Erythroblast (primary cell): ENCODE measurements around the gene MGLL.

Source experiments
- GATA1 ChIP-seq: IDR thresholded peaks from 2 replicates; pipeline ENCODE4 v1.6.1; 2011; ENCODE audit warnings: low read depth, mild to moderate bottlenecking, control low read depth, low read length, moderate library complexity
- POLR2A ChIP-seq: IDR thresholded peaks from 2 replicates; pipeline ENCODE4 v1.6.1; 2011; ENCODE audit warnings: mild to moderate bottlenecking, low read length

GRCh38 chr3:127656906-127657305 is 165.4 kb downstream of the MGLL start:
- TF ChIP-seq POLR2A = no peak
- no peak for TF ChIP-seq GATA1
